Sigmoid colon (tissue), 7 donors: ENCODE measurements around the gene EML4. TPM values are rescaled to one million over a fixed set of nuclear protein-coding genes. Genes with fewer than 3 reads are reported as not detected.

Experiments
- DNase-seq: peaks from one replicate; pipeline ENCODE4 v3.0.0-alpha.2; 2019
- H3K27ac ChIP-seq, 4 donors: fragments of 200-600 bp; sonication (generic); one replicate each; pipeline ENCODE4 v1.5.1; 2016 to 2019; ENCODE audit warnings: mild to moderate bottlenecking in 1 of 4
- H3K27me3 ChIP-seq, 3 donors: fragments of 200-600 bp; sonication (generic); one replicate each; pipeline ENCODE4 v1.5.1; 2019; ENCODE audit warnings: mild to moderate bottlenecking in 1 of 3
- H3K36me3 ChIP-seq, 4 donors: fragments of 200-600 bp; sonication (generic); one replicate each; pipeline ENCODE4 v1.5.1; 2016 to 2019
- H3K4me1 ChIP-seq, 4 donors: fragments of 200-600 bp; sonication (generic); one replicate each; pipeline ENCODE4 v1.5.1; 2017 to 2019
- H3K4me3 ChIP-seq, 4 donors: fragments of 200-600 bp; sonication (generic); one replicate each; pipeline ENCODE4 v1.5.1; 2017 to 2019; ENCODE audit warnings: mild to moderate bottlenecking in 2 of 4, moderate library complexity in 1 of 4
- H3K9me3 ChIP-seq, 4 donors: fragments of 200-600 bp in 3 of 4; sonication (generic) in 3 of 4; one replicate each; pipeline versions ENCODE4 v1.5.1 to v1.6.1; 2013 to 2019
- EP300 ChIP-seq, 4 donors: sonication (generic); formaldehyde crosslinking; IDR thresholded peaks; one replicate each; pipeline ENCODE4 v1.6.1; 2017; ENCODE audit warnings: antibody characterized with exemption in 4 of 4
- POLR2A ChIP-seq, 2 donors: fragments of 450-650 bp; IDR thresholded peaks; one replicate each; pipeline ENCODE4 v1.6.1; 2016; ENCODE audit warnings: antibody characterized with exemption in 2 of 2, mild to moderate bottlenecking in 2 of 2, moderate library complexity in 2 of 2
- POLR2AphosphoS5 ChIP-seq, 4 donors: sonication (generic); formaldehyde crosslinking; IDR thresholded peaks; one replicate each; pipeline ENCODE4 v1.6.1; 2017; ENCODE audit warnings: antibody characterized with exemption in 4 of 4
- WGBS, 2 donors: extraction: QIAGEN DNeasy Blood & Tissue Kit; methylation state at CpG; one replicate each; pipeline ENCODE4 v1.1.7; 2013; 5-methylcytosine and 5-hydroxymethylcytosine counted together
- intact Hi-C: fragments of 100-400 bp; cut with DNase I; formaldehyde crosslinking; loops from one replicate; pipeline ENCODE4 v1.15.1; 2023
- polyA plus RNA-seq, 3 donors: library from polyadenylated mRNA; stranded (reverse); fragments of 200-250 nt; gene quantifications; one replicate each; pipeline ENCODE4 v1.2.3, GENCODE V29; 2013
- total RNA-seq, 4 donors: library from RNA; depleted of rRNA; stranded (reverse); fragments of >200 nt; gene quantifications; one replicate each; pipeline ENCODE4 v1.1.0, GENCODE V29; 2016
- TF ChIP-seq, protein P1 (sequence below), 4 experiments: fragments of 450-650 bp in 3 of 4; fragments of 200-600 bp in 1 of 4; IDR thresholded peaks; one replicate each; pipeline ENCODE4 v1.5.1; 2016 to 2019; ENCODE audit warnings: antibody characterized with exemption in 4 of 4, mild to moderate bottlenecking in 3 of 4, moderate library complexity in 2 of 4
- donor health status: healthy with polysubstance abuse.
- donor health status: Bipolar disorder and iron deficiency.
- donor health status: healthy.

The EML4 gene
- total and polyA plus RNA-seq, 7 donors = 16.1 to 27.8 (median 17.8) TPM

DNA sequence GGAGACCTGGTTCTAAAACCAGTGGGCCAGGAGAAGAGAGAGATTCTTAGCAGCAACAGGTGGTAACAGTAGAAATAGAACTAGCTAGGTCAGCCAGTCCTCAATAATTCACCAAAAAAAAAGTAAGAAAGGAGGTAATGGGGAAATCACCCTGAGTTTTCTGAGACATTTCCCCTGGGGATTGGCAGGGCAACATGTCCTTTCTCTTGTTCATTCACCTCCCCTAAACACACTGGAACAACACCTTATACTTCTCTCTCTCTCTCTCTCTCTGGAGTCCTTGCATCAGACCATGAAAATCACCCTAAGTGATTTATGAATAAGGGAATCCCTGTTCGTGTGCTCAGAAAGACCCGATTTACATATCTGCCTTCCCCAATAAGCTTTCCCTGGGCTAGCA is 127.1 kb downstream of the EML4 start:
- TF ChIP-seq POLR2AphosphoS5 (IDR thresholded peaks at IDR 0.05) (no peak), EP300 (IDR thresholded peaks at IDR 0.05) (no peak), POLR2A (IDR thresholded peaks at IDR 0.05) (no peak)
- TF ChIP-seq, protein P1, sequence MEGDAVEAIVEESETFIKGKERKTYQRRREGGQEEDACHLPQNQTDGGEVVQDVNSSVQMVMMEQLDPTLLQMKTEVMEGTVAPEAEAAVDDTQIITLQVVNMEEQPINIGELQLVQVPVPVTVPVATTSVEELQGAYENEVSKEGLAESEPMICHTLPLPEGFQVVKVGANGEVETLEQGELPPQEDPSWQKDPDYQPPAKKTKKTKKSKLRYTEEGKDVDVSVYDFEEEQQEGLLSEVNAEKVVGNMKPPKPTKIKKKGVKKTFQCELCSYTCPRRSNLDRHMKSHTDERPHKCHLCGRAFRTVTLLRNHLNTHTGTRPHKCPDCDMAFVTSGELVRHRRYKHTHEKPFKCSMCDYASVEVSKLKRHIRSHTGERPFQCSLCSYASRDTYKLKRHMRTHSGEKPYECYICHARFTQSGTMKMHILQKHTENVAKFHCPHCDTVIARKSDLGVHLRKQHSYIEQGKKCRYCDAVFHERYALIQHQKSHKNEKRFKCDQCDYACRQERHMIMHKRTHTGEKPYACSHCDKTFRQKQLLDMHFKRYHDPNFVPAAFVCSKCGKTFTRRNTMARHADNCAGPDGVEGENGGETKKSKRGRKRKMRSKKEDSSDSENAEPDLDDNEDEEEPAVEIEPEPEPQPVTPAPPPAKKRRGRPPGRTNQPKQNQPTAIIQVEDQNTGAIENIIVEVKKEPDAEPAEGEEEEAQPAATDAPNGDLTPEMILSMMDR (IDR thresholded peaks at IDR 0.05) = no peak
- H3K9me3 ChIP-seq = no peaks in the 10 kb centered on the region
- H3K27ac ChIP-seq = no peak overlapping the region
- peaks cover 0 to 33% (median 5%) of the 10 kb centered on the region in 4 donors for H3K36me3 ChIP-seq
- H3K27me3 ChIP-seq = no peaks in the 10 kb centered on the region
- no peak overlapping the region for H3K4me3 ChIP-seq
- 70 to 87% methylated on average over 2 of the region's 2 CpGs for WGBS, 2 donors
- no peak for DNase-seq
- intact Hi-C loops = no loop called here
- H3K4me1 ChIP-seq = peaks cover 0 to 5% (median 0%) of the 10 kb centered on the region in 4 donors

- Histone ChIP-seq H3K36me3 (peaks cover 0 to 30% (median 0%) of the 10 kb centered on the region in 4 donors), H3K27me3 (no peaks in the 10 kb centered on the region), H3K27ac (no peak overlapping the region), H3K4me1 (peaks cover 0 to 5% (median 0%) of the 10 kb centered on the region in 4 donors), H3K9me3 (no peaks in the 10 kb centered on the region), H3K4me3 (no peak overlapping the region)
- WGBS, 2 donors = 65 to 91% methylated on average over 2 of the region's 2 CpGs
- no peak for DNase-seq
- TF ChIP-seq, protein P1 (IDR thresholded peaks at IDR 0.05) = no peak
- TF ChIP-seq EP300 (IDR thresholded peaks at IDR 0.05) = no peak
- no peak for TF ChIP-seq POLR2A (IDR thresholded peaks at IDR 0.05)
- TF ChIP-seq POLR2AphosphoS5 (IDR thresholded peaks at IDR 0.05) = no peak
- intact Hi-C loops = no loop called here
These were observed 128.3 kb downstream of the EML4 start for GRCh38 chr2:42297322-42297936.

DNA sequence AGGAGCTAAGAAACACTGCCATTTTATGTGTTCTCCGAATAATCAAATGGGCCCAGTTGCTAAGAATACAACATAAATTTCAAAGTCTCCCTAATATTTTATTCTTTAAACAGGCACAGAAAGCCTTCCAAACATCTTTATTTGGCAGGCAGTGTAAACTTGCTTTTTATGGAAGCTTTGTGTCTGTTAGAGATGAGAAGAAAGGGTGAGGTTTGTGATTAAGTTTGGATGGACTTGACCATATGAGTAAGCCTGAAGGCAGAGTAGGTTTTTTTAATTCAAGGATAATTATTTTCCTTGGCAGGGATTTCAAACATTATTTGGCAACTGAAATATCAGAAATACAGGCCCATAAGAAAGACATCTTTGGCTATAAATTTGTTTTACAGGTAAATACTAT is 129.0 kb downstream of the EML4 start:
- WGBS, 2 donors = 40 to 96% methylated on average over 1 of the region's 1 CpG
- no peak for DNase-seq
- Histone ChIP-seq H3K27ac (no peak overlapping the region), H3K4me3 (no peak overlapping the region), H3K9me3 (no peaks in the 10 kb centered on the region), H3K4me1 (peaks cover 0 to 5% (median 0%) of the 10 kb centered on the region in 4 donors), H3K36me3 (peaks cover 0 to 33% (median 0%) of the 10 kb centered on the region in 4 donors), H3K27me3 (no peaks in the 10 kb centered on the region)
- TF ChIP-seq POLR2A (IDR thresholded peaks at IDR 0.05) = no peak
- no peak for TF ChIP-seq POLR2AphosphoS5 (IDR thresholded peaks at IDR 0.05)
- TF ChIP-seq, protein P1 (IDR thresholded peaks at IDR 0.05) = no peak
- TF ChIP-seq EP300 (IDR thresholded peaks at IDR 0.05) = no peak
- intact Hi-C loops = no loop called here

- Histone ChIP-seq H3K27me3 (no peaks in the 10 kb centered on the region), H3K9me3 (no peaks in the 10 kb centered on the region), H3K4me1 (peaks cover 0 to 5% (median 0%) of the 10 kb centered on the region in 4 donors), H3K36me3 (peaks cover 0 to 39% (median 5%) of the 10 kb centered on the region in 4 donors), H3K27ac (no peak overlapping the region), H3K4me3 (no peak overlapping the region)
- 93 to 98% methylated on average over 3 of the region's 3 CpGs for WGBS, 2 donors
- DNase-seq = no peak
- TF ChIP-seq EP300 (IDR thresholded peaks at IDR 0.05) = no peak
- no peak for TF ChIP-seq POLR2AphosphoS5 (IDR thresholded peaks at IDR 0.05)
- TF ChIP-seq, protein P1 (IDR thresholded peaks at IDR 0.05) = no peak
- no peak for TF ChIP-seq POLR2A (IDR thresholded peaks at IDR 0.05)
- intact Hi-C loops = no loop called here
These were observed 130.0 kb downstream of the EML4 start for GRCh38 chr2:42298996-42299754.
